RPMI7951 (cell line): ENCODE measurements around the gene CECR2. TPM values are rescaled to one million over a fixed set of nuclear protein-coding genes. Genes with fewer than 3 reads are reported as not detected.

ENCODE experiments used
- DNase-seq: peaks from one replicate; pipeline ENCODE4 v3.0.0-alpha.2; 2012; ENCODE audit warnings: low read depth
- total RNA-seq: library from RNA; depleted of rRNA; stranded (reverse); fragments of >200 nt; shearing (Covaris generic); gene quantifications from 2 replicates; pipeline ENCODE4 v1.2.3, GENCODE V29; 2014

The CECR2 gene
- total RNA-seq, 1 experiment from 2014 or later: 0.12 TPM

DNA sequence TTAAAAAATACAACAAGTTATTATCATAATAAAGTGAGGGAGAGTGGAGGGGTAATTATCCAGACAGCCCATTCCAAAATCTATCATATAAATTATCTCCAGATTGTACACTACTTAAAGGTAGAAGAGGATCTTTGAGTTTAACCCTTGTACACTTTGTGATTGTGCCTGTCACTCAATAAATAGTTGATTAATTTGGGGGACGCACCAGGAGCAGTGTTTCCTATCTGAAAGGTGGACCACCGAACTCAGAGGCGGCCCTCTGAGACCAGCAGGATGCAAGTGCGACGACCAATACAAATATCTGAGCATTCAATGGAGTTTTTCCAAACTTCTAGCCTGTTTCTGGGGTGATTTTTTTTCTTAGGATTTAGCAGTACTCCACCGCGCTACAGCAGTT lies 1.1 kb upstream of the CECR2 start:
- no peak for DNase-seq

GRCh38 chr22:17368554-17369438 lies 464 bp upstream of the CECR2 start:
- no peak for DNase-seq

GRCh38 chr22:17370026-17370765 lies 936 bp downstream of the CECR2 start:
- no peak for DNase-seq

DNA sequence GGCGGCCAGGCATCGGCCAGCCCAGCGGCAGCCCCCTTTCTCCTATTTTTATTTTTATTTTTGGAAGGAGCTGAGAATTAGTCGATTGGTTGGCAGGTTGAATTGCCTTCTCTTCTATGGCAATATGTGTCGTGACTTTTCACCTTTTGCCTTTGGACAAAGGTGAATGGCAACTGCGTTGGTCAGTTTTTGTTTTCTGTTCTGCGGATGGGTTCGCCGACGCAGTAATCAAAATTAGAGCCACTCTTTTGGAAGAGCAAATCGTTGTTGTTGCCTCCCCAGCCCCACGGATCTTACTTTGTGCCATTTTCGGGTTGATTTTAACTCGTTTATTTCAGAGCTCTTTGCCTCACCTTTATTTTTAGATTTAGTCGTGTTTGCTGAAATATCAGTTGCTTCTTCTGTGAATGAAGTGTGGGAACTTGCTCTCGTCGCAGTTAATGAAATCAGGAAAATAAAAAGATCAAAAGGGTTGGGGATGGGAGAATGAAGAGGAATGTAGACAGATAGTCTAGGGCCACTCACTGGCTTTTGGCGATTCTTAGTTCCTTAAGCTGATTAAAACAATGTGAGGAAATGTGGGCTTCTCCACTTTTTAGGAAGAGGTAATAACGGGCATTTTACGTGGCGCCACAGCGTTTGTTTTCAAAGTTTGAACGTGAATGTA lies 1.6 kb downstream of the CECR2 start:
- no peak for DNase-seq

DNA sequence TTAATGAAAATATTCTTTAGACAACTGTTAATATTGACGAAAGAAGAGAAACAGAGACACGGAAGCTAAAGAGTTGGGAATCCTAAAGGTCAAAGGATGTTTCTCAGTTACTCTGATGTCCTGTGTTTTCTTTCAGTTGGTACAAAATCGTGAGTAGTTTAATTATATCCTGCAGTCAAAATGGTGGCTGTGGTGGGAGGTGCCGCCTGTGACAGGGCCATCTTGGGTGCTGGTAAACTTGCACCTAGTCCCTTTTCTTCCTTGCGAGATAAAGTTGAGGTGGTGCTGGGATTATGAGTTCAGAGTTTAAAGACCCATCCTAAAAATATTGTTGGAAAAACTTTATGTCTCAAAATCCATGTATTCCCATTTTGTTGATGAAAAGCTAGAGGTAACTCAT lies 2.2 kb downstream of the CECR2 start:
- no peak for DNase-seq

DNA sequence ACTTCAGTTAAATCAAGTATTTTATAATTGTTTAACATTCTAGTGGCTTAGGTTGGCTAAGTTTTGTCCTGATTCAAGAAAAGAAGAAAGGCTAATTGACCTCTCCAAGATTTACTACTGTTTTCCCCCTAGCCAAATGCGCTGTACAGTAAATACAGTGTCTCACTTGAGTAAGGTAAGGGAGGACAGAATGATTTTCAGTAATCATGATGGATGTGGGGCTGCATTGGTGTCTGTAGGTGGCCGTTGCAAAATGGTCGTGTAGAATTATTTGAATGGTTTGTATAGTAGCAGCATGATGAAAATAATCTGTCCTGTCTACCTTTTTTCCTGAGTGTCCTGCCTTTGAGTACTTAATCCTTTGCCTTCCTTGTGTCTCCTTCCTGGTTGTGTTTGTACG lies 4.6 kb downstream of the CECR2 start:
- no peak for DNase-seq

- no peak for DNase-seq
Observed at GRCh38 chr22:17375914-17376614, 6.8 kb downstream of the CECR2 start.

GRCh38 chr22:17376950-17377349 lies 7.7 kb downstream of the CECR2 start:
- no peak for DNase-seq

- DNase-seq: no peak
Observed at GRCh38 chr22:17379944-17380343, 10.7 kb downstream of the CECR2 start.

DNA sequence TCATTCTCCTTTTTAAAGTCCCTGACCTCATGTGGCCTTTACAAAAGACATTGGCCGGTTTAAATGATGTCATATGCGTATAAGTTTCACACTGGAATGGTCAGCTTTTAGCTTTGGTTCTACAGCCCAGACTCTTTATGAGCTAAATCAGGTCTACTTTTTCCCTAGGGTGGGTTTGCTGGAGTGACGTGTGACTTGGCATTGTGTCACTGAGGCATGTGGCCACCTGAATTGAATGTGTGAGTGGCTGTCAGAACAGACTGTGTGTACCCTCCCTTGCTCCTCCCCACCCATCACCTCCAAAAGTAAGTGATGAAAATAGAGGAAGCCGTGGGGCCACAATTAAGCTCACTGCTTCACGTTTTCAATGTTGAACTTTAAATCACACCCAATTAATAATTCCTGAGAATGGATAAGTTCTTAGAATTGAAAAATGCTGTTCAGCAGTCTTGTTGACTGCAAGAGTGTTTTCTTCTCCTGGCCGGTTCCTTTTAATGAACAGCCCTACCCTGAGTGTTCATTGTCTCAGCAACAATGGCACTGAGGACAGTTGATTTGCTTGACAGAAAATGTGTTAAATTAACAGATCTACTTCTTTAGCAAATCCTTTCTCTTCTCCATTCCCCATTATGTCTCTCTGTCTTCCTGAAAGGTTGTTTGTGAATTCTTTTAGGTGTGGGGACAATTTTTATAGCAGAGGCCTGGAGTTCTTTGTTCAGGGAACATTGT lies 11.3 kb downstream of the CECR2 start:
- no peak for DNase-seq

GRCh38 chr22:17381192-17381913 lies 12.1 kb downstream of the CECR2 start:
- DNase-seq: no peak

- DNase-seq: no peak
Observed at GRCh38 chr22:17384612-17385330, 15.5 kb downstream of the CECR2 start.

- DNase-seq: no peak
Observed at GRCh38 chr22:17387356-17387755, 18.1 kb downstream of the CECR2 start.

- DNase-seq: no peak
Observed at GRCh38 chr22:17388235-17388634, 19.0 kb downstream of the CECR2 start.

DNA sequence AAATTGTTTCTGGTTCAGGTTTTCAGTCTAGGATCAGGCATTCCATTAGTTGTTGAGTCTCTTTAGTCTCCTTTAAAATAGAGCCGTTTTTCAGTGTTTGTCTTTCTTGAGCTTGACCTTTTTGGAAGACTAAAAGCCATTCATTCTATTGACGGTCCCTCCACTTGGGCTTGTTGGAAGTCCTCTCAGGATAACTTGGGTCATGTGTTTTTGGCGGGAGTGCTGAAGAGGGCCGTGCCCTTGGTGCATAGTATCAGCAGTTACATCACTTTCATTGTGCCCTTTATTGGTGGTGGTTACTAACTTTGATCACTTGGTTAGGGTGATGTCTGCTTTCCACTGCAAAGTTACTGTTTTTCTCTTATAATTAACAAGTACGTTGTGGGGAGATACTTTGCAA lies 20.8 kb downstream of the CECR2 start:
- DNase-seq: no peak

DNA sequence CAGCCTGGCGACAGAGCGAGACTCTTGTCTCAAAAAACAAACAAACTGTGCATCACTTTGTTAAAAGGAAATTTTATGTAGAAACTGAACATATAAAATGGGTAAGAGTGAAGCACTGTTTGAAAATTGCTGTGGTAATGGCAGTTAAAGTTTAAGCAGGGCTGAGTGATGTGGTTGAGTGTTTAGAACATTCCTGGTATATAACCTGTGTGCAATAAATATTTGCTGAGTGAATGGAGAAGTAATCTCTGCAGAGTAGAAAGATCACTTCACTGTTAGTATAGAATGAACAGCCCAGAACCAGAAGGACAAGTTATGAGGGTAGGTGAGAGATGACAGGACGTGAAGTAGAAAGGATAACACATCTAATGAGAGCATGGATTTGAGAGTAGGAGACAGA lies 27.3 kb downstream of the CECR2 start:
- DNase-seq: no peak

DNA sequence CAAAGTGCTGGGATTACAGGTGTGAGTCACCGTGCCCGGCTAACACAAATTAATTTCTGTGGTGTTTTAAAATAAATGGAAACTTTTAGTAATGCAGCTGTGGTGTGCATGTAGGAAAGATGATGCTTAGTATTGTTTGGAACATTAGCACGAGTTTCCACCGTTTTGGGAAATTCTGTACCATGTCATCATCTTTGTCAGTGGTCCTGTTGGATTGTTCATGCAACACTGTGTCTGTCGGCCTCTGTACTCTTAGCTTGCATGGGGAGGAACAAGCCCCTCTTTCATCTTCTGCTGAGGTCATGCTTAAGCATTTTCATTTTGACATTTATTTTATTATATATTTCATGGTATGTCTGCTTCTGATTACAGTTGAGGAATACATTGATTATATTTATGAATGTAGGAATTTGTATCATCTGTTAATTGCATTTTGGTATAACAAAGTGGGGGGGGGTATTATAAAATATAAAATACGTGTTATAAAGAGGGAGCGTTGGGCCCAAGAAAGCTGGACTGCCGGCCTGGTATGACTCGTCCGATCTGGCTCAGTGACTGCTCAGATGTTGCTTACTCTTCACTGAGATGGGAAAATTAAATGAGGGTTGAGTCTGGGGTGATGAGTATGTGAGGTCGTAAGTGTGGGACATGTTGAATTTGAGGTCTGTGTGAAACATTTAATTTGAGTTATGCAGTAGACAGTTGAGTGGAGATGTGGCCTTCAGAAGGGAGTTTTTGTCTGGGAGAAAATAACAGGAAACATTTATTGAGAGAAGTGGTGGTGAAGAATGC lies 28.7 kb downstream of the CECR2 start:
- no peak for DNase-seq

DNA sequence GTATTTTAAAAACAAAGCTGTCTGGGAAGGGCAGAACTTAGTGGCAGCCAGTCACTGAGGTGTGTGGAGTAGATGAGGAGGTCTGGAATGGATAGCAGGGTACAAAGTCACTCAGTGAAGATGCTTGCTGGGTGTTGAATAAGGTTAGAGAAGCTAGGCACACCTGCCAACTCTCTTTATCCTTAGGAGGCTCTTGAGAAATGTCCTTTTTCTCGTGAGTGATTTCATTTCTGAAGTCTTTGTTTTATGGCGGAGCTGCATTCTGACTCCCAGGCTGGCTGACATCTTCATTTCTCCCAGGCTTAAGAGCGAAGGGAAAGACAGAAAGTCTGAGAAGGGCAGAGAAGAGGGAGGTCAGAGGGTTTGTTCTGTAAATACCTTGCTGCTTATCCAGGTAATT lies 31.0 kb downstream of the CECR2 start:
- no peak for DNase-seq

GRCh38 chr22:17401728-17402127 lies 32.5 kb downstream of the CECR2 start:
- DNase-seq: no peak
